Upper lobe of left lung (tissue), 6 donors: ENCODE measurements around the gene TMSB10. TPM values are rescaled to one million over a fixed set of nuclear protein-coding genes. Genes with fewer than 3 reads are reported as not detected.

Source experiments
- ATAC-seq, 2 donors: fragments of 200-7000 bp; cut with Tn5 transposase; one replicate each; pipeline ENCODE4 v1.9.1; 2022; ENCODE audit warnings: mild to moderate bottlenecking in 2 of 2, moderate library complexity in 2 of 2; ENCODE audit not compliant: low FRiP score in 2 of 2
- DNase-seq, 2 donors: peaks; one replicate each; pipeline ENCODE4 v3.0.0-alpha.2; 2019 to 2020
- H3K27ac ChIP-seq, 4 donors: fragments of 200-600 bp; sonication (generic); one replicate each; pipeline ENCODE4 v1.5.1; 2016 to 2019
- H3K27me3 ChIP-seq, 4 donors: fragments of 200-600 bp; sonication (generic); one replicate each; pipeline ENCODE4 v1.5.1; 2017 to 2019
- H3K36me3 ChIP-seq, 4 donors: fragments of 200-600 bp; sonication (generic); one replicate each; pipeline ENCODE4 v1.5.1; 2016 to 2019
- H3K4me1 ChIP-seq, 4 donors: fragments of 200-600 bp; sonication (generic); one replicate each; pipeline ENCODE4 v1.5.1; 2018 to 2019
- H3K4me3 ChIP-seq, 4 donors: fragments of 200-600 bp; sonication (generic); one replicate each; pipeline ENCODE4 v1.5.1; 2017 to 2019; ENCODE audit warnings: mild to moderate bottlenecking in 2 of 4, moderate library complexity in 1 of 4
- H3K9me3 ChIP-seq, 4 donors: fragments of 200-600 bp; sonication (generic); one replicate each; pipeline ENCODE4 v1.5.1; 2018 to 2019
- CTCF ChIP-seq, 6 experiments: fragments of 450-650 bp in 4 of 6; fragments of 200-600 bp in 2 of 6; sonication (generic) in 2 of 6; IDR thresholded peaks; one replicate each; pipeline ENCODE4 v1.5.1; 2016 to 2019; ENCODE audit warnings: antibody characterized with exemption in 6 of 6
- EP300 ChIP-seq, 4 donors: sonication (generic); formaldehyde crosslinking; IDR thresholded peaks; one replicate each; pipeline ENCODE4 v1.5.1; 2017; ENCODE audit warnings: antibody characterized with exemption in 4 of 4, control low read depth in 2 of 4
- POLR2A ChIP-seq, 4 donors: fragments of 450-650 bp; IDR thresholded peaks; one replicate each; pipeline ENCODE4 v1.5.1; 2016 to 2017; ENCODE audit warnings: antibody characterized with exemption in 4 of 4, mild to moderate bottlenecking in 2 of 4
- POLR2AphosphoS5 ChIP-seq, 2 donors: sonication (generic); formaldehyde crosslinking; IDR thresholded peaks; one replicate each; pipeline ENCODE4 v1.5.1; 2017; ENCODE audit warnings: antibody characterized with exemption in 2 of 2
- WGBS, 2 donors: methylation state at CpG; one replicate each; pipeline ENCODE4 v1.1.5; 2017 to 2018; 5-methylcytosine and 5-hydroxymethylcytosine counted together
- total RNA-seq, 6 donors: library from RNA; depleted of rRNA in 4 of 6; stranded (reverse); fragments of >200 nt in 4 of 6; gene quantifications; one replicate each; pipeline versions ENCODE4 v1.1.0 to v1.2.1, GENCODE V29; 2016 to 2021
- donor health status: DM: no; HTN: no; CAD: no; lungs with moderate emphysema.
- donor health status: DM: no; HTN: yes; CAD: no; lungs with severe emphysema.

TMSB10 gene
- total RNA-seq, 6 donors from 2014 or later: 1,275 to 5,234 (median 2,267) TPM

DNA sequence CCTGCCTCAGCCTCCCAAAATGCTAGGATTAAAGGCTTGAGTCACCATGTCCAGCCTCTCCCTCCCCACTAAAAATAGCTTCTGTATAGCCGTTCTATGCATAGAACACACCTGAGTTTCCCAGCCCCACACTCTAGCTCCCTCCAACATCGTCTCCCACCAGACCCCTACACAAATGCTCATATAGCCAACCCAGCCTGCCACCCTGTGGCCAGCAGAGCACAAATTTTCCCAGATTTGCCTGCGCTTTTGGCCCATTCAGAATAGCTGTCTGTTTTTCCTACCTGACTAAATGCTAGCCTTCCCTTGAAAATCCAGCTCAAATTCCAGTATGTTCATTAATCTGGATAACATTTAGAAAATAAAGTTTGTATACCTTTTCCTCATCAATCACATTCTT, 47.3 kb upstream of the TMSB10 start:
- H3K4me1 ChIP-seq: no peaks in the 10 kb centered on the region
- H3K27ac ChIP-seq: no peak overlapping the region
- no peak for ATAC-seq
- H3K9me3 ChIP-seq: no peaks in the 10 kb centered on the region
- no peaks in the 10 kb centered on the region for H3K36me3 ChIP-seq
- no peaks in the 10 kb centered on the region for H3K27me3 ChIP-seq
- 88 to 92% methylated on average over 3 of the region's 3 CpGs for WGBS, 2 donors
- no peak for DNase-seq
- no peak for TF ChIP-seq CTCF (IDR thresholded peaks at IDR 0.05)
- TF ChIP-seq POLR2A (IDR thresholded peaks at IDR 0.05): no peak
- no peak for TF ChIP-seq POLR2AphosphoS5 (IDR thresholded peaks at IDR 0.05)
- TF ChIP-seq EP300 (IDR thresholded peaks at IDR 0.05): no peak
- no peak overlapping the region for H3K4me3 ChIP-seq

GRCh38 chr2:84858937-84859336, 46.5 kb upstream of the TMSB10 start:
- H3K27ac ChIP-seq: no peak overlapping the region
- TF ChIP-seq CTCF (IDR thresholded peaks at IDR 0.05): no peak
- no peak for TF ChIP-seq POLR2AphosphoS5 (IDR thresholded peaks at IDR 0.05)
- TF ChIP-seq EP300 (IDR thresholded peaks at IDR 0.05): no peak
- TF ChIP-seq POLR2A (IDR thresholded peaks at IDR 0.05): no peak
- H3K36me3 ChIP-seq: no peaks in the 10 kb centered on the region
- ATAC-seq (no peak), DNase-seq (no peak)
- H3K27me3 ChIP-seq: no peaks in the 10 kb centered on the region
- H3K4me3 ChIP-seq: no peak overlapping the region
- H3K4me1 ChIP-seq: no peaks in the 10 kb centered on the region
- 58 to 61% methylated on average over 3 of the region's 3 CpGs for WGBS, 2 donors
- no peaks in the 10 kb centered on the region for H3K9me3 ChIP-seq

- no peak overlapping the region for H3K27ac ChIP-seq
- H3K9me3 ChIP-seq: no peaks in the 10 kb centered on the region
- H3K4me3 ChIP-seq: no peak overlapping the region
- H3K36me3 ChIP-seq: no peaks in the 10 kb centered on the region
- TF ChIP-seq CTCF (IDR thresholded peaks at IDR 0.05) (no peak), POLR2A (IDR thresholded peaks at IDR 0.05) (no peak), POLR2AphosphoS5 (IDR thresholded peaks at IDR 0.05) (no peak), EP300 (IDR thresholded peaks at IDR 0.05) (no peak)
- DNase-seq (no peak), ATAC-seq (no peak)
- H3K4me1 ChIP-seq: no peaks in the 10 kb centered on the region
- no peaks in the 10 kb centered on the region for H3K27me3 ChIP-seq
- 81 to 93% methylated on average over 5 to 6 of the region's 6 CpGs for WGBS, 2 donors
Observed at GRCh38 chr2:84861539-84861938, 43.9 kb upstream of the TMSB10 start.

DNA sequence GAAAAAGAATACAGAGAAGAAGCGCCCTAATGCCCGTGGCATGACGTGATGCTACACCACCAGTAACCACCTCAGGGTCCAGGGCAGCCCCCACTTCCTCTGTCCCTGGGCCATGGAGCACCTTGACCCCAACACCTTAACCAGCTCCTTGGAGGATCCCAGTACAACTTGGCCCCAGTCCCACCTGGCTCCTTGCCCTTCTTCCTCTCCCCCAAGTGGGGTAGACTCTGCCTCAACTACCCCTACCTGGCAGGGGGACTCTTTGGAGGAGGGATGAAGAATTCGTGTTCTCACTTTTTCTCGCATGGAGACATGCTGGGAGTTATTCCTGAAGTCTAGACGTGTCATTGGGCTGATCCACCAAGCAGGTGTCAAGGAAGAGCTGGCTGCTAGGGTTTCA, 43.5 kb upstream of the TMSB10 start:
- TF ChIP-seq POLR2AphosphoS5 (IDR thresholded peaks at IDR 0.05): no peak
- no peak for TF ChIP-seq POLR2A (IDR thresholded peaks at IDR 0.05)
- TF ChIP-seq EP300 (IDR thresholded peaks at IDR 0.05): no peak
- no peak for TF ChIP-seq CTCF (IDR thresholded peaks at IDR 0.05)
- H3K27ac ChIP-seq: no peak overlapping the region
- DNase-seq (no peak), ATAC-seq (no peak)
- no peaks in the 10 kb centered on the region for H3K9me3 ChIP-seq
- 91 to 93% methylated on average over 6 of the region's 6 CpGs for WGBS, 2 donors
- no peaks in the 10 kb centered on the region for H3K27me3 ChIP-seq
- H3K4me3 ChIP-seq: no peak overlapping the region
- H3K4me1 ChIP-seq: no peaks in the 10 kb centered on the region
- no peaks in the 10 kb centered on the region for H3K36me3 ChIP-seq

DNA sequence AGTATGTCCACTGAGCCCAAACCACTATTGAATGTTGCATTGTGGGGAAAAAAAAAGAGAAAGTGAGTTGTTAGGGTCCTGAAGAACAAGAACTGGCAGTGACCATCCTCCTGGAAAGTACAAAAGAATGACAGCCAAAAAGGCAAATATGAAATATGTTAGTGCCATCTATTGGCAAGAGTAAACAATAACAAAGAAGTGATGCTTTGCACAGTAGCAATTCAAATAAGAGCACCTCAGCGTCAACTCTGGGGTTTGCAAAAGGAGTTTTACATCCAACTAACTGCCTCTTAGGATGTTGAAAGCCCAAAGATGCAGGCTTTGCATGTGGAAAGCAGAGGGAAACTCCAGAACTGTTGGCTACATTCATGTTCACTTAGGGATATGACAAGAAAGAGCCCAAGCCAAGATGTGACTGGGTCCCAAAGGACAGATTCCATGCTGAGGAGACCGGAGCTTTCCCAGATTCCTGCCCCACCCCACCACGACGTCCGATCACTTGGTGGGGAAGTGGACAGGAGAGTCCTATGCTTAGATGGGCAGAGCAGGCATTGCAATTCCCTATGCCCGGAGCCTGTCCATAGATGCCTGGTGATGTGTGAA, 40.2 kb upstream of the TMSB10 start:
- Histone ChIP-seq H3K36me3 (no peaks in the 10 kb centered on the region), H3K4me1 (no peaks in the 10 kb centered on the region), H3K9me3 (no peaks in the 10 kb centered on the region), H3K4me3 (no peak overlapping the region), H3K27me3 (no peaks in the 10 kb centered on the region), H3K27ac (no peak overlapping the region)
- WGBS, 2 donors: 42 to 67% methylated on average over 1 to 6 of the region's 6 CpGs
- no peak for DNase-seq
- ATAC-seq: peak in 1 of 2 donors; percentile 53
- TF ChIP-seq POLR2AphosphoS5 (IDR thresholded peaks at IDR 0.05): no peak
- TF ChIP-seq CTCF (IDR thresholded peaks at IDR 0.05): peak in 5 of 6 experiments; percentile 24 to 33 (median 26)
